ENCODE data around the gene NOL4L.

Gene NOL4L

DNA sequence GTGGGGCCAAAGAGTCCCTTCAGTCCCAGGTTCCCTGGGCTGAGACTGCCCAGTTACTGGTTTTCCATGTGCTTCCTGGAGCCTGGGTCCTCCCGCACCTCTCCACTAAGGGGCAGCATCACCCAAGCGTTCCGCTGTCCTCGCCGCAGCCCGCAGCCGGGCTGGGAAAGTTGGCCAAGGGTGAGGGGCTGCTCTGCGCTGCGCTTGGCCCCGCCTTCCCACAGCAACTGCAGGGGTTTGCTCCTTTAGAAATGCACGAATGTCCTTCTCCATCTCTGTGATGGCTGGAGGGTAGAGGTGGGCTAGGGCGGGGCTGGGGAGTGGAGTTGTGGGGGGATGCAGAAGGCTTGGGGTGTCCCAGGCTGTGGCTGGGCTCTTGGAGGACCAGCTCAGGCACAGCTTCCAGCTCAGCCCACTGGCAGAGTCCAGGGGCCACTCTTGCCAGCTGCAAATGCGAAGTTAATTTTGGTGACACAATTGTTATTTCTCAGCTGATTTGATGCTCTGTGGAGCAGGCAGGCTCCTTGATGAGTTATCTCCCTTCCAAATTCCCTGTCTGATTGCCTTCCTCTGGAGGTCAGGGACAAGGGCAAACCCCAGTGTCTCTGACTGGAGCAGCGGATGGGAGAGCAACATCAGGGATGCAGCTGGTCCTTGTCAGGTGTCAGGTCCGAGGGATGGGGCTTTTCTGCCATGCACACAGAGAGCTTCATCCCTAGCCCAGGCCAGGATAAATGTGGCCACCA lies 63.2 kb downstream of the NOL4L start:
- DNase-seq: peak; percentile 59

- no peak for DNase-seq
These were observed 64.3 kb downstream of the NOL4L start for GRCh38 chr20:32520927-32521203.

- DNase-seq: no peak
These were observed 65.8 kb downstream of the NOL4L start for GRCh38 chr20:32519381-32519730.

GRCh38 chr20:32518593-32519380 lies 66.3 kb downstream of the NOL4L start:
- DNase-seq: no peak

DNA sequence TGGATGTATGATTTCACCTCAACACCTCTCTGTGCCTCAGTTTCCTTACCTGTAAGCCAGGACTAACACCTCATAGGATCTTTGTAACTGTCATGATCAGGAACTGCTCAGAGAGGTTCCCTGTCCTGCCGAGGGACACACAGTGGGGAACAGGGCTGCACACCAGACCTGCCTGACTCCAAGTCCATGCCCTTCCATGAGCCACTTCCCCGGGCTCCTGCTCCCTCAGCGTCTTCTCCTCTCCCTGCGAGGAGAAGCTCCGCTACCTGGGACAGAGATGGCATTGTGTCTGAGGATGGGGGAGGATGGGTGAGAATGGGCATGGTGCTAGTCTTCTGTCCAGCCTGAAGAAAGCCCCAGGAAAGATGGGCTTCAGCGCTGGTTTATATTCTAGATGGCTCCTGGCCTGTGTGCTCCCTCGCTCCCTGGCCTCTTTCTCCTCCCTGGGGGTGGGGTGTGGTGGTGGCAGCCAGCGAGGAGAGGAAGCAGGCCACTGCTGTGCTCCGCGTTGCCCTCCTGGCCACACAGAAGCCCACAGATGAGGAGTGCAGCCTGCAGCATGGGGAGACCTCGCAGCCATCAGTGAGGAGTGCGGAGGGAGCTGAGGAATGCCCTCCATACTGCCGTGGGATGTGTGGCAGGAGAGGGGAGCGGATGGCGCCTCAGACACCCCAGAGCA lies 67.1 kb downstream of the NOL4L start:
- no peak for DNase-seq

GRCh38 chr20:32517518-32517873 lies 67.6 kb downstream of the NOL4L start:
- no peak for DNase-seq

DNA sequence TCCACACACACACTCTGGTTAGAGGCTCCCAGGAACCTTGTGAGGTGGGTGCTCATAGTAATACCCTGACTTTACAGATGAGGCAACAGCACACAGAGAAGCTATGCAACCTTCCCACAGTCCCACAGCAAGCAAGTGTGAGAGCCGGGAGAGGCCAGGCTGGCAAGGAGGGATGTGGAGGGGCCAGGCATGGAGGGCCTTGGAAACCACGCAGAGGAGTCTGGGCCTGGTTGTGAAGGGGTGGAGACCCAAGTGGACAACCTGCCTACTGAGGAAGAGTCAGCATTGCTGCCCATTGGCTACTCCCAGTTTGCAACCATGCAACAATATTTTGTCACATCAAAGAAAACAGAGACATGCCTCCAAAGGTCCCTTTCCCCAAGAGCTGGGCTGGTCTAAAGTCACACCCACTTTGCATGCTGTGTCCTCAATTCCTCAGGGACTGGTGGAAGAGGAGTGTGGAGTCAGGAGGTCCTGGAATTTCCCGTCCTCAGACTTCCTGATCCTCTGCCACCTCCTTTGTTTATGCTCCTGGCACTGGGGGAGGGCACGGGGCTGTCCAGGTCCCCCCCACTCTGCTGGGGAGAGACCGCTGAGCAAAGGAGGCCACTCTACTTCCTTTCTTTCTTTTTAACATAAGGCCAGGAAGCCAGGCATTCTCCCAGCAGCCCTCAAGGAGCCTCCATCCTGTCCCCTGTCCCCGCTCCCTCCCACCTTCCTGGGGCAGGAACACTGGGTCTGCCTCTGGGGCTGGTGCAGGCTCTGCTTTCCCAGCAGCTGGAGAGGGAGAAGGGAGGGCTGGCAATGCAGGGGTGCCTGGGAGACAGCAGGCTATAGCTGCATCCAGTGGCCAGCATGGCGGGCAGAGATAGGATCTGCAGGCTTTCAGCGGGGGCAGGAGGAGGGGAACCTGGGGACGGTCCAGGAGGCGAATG lies 68.3 kb downstream of the NOL4L start:
- no peak for DNase-seq

GRCh38 chr20:32515631-32516101 lies 69.5 kb downstream of the NOL4L start:
- DNase-seq: no peak

GRCh38 chr20:32514760-32515159 lies 70.4 kb downstream of the NOL4L start:
- DNase-seq: no peak

DNA sequence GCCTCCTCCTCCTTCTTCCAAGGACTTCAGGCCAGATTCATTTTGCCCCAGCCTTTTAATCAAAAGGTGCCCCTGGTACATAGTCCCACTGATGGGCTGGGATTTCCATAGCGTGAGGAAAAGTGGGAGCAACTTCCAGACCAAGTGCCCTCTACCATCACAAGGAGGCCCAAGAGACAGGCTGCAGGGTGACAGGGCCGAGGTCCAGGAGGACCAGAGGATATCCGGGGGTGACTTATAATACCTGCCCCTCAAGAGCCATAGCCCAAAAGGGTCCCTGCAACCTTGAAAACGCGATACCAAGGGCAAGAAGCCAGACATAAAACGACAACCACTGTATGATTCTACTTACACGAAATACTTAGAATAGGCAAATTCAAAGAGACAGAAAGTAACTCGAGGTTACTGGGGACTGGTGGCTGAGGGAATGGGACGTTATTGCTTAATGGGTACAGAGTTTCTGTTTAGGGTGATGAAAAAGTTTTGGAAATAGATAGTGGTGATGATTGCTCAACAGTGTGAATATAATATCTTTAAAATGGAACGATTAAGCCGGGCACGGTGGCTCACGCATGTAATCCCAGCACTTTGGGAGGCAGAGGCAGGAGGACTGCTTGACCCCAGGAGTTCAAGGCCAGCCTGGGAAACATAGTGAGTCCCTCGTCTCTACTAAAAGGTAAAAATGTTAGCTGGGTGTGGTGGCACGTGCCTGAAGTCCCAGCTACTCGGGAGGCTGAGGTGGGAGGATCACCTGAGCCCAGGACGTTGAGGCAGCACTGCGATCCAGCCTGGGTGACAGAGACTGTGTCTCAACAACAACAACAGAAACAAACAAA lies 71.9 kb downstream of the NOL4L start:
- DNase-seq: no peak

DNA sequence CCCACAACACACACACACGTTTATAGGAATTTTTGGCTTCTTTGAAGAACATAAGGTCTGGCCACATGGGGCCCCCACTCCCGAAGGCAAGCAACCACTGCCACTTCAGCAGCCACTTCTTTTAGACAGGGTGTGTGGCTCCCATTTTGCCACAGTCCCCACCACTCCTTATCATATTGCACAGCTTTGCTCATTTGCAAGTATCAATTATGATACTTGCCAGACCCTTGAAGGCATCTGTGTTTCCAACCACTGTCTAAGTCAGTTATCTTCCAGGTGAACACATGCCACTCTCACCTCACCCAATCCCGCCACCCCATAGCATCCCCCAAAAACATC lies 73.1 kb downstream of the NOL4L start:
- no peak for DNase-seq

GRCh38 chr20:32511358-32512046 lies 73.6 kb downstream of the NOL4L start:
- DNase-seq: no peak

DNA sequence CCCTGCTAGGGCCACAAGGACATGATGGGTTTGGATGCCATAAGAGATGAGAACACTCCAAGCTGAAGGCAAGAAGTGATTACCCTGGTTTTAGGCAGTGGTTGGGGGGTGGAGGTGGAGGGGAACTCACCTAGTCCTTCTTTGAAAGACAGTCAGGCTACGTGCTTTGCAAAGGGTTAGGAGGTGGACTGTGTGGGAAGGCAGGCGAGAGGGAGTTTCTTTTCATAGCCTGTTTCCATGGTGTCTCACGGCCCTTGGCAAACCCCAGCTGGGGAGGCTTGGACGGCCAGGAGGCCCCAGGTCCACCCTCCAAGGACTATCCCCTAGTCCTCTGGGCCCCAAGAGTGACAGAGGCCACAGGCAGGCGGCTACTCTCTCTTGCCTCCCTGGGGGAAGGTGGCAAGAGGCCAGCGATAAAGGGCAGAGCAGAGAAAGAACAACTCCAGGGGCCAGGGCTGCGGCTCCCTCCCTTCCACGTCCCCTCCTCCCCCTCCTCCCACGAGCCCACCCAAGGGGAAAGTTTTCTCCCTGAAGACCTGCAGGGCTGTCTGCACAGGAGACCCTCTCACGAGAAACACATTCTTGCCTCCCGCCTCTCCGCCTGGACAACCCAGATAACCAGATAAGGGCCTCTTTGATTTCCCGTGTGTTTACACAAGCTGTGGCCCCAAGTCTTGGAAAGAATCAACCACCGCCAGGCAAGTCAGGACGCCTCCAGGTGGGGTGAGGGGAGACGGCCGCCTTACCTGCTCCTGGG lies 74.4 kb downstream of the NOL4L start:
- no peak for DNase-seq

- no peak for DNase-seq
These were observed 75.0 kb downstream of the NOL4L start for GRCh38 chr20:32510120-32510600.

DNA sequence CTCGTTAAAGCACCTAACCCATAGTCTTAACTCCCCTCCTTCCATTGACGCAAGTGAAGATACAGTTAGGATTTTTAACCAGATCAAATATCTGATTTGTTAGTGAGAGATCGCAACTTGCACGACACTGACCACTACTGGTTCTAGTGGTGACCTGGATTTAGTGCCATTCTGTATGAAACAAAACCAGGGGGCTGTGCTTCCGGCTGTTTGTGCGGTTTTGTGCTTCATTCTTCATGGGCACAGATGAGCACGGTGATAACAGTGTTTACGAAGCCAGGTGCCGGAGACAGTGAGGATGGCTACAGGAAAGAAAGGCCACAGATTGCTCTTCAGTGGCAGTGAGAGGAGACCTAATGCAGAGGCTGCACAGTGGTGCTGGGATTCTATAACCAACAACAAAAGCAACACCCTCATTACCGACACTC lies 75.5 kb downstream of the NOL4L start:
- peak; percentile 47 for DNase-seq

GRCh38 chr20:32508775-32509119 lies 76.4 kb downstream of the NOL4L start:
- DNase-seq: no peak

DNA sequence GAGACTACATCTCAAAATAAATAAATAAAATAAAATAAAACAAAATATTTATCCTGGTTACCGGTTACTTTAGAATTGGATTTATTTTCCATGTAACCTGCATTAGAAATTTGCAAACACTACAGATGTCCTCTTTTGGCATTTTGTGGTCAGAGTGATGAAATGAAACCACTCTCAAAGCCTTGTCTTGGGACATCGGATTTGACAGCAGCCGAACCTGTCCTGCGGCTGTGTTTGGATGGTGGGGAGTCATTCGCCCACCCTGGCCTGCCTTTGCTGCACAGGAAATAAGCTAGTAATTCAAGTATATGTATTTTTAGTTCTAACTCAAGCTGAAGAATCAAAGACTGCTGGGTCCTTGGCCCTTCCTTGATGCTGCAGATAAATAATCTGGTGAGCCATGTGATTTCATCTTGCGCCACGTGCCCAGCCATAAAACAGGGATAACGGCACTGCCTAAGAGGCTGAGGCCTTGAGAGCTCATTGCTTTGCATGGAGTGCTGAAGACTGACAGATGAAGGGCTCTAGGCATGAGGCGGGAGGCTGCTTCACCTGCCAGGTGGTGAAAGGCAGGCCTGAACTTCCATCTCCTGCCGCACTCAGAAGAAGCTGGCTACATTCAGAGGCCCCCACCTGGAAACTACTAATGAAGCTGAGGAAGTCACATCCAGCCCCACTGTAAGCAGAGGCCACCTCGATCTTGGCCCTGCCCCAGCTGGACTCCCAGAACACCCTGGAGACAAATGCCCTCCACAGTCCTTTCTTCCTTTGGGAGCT lies 76.9 kb downstream of the NOL4L start:
- no peak for DNase-seq

DNA sequence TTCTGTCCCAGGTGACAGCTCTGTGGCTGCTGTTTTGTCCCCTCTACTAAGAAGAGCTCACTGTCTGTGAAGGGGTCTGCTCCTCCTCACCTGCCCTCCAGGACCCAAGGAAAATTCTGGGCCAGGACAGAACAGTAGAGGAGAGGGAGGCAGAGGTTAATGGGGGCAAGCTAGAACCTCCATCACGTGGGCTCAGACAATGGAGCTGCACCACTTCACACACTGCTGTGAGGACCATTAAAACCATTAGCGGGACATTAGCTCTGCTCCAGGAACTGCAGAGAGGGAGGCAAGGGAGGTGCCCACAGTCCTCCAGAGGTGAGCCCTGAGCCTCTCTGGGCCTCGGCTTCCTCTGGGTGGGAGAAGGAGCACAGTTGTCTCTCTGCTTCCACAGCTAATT lies 78.4 kb downstream of the NOL4L start:
- DNase-seq: no peak

GRCh38 chr20:32505723-32506473 lies 79.2 kb downstream of the NOL4L start:
- no peak for DNase-seq

Measured in stimulated activated naive CD4-positive, alpha-beta T cell treated with Interleukin-2 at 50 U/mL for 16 hours (primary cell).